Sigmoid colon (tissue), 7 donors: ENCODE measurements around the gene COL1A2. TPM values are rescaled to one million over a fixed set of nuclear protein-coding genes. Genes with fewer than 3 reads are reported as not detected.
A peak's percentile ranks its signal among the peaks of the same experiment; 100 is the strongest.

Source experiments
- DNase-seq: peaks from one replicate; pipeline ENCODE4 v3.0.0-alpha.2; 2019
- H3K27ac ChIP-seq, 4 donors: fragments of 200-600 bp; sonication (generic); one replicate each; pipeline ENCODE4 v1.5.1; 2016 to 2019; ENCODE audit warnings: mild to moderate bottlenecking in 1 of 4
- H3K27me3 ChIP-seq, 3 donors: fragments of 200-600 bp; sonication (generic); one replicate each; pipeline ENCODE4 v1.5.1; 2019; ENCODE audit warnings: mild to moderate bottlenecking in 1 of 3
- H3K36me3 ChIP-seq, 4 donors: fragments of 200-600 bp; sonication (generic); one replicate each; pipeline ENCODE4 v1.5.1; 2016 to 2019
- H3K4me1 ChIP-seq, 4 donors: fragments of 200-600 bp; sonication (generic); one replicate each; pipeline ENCODE4 v1.5.1; 2017 to 2019
- H3K4me3 ChIP-seq, 4 donors: fragments of 200-600 bp; sonication (generic); one replicate each; pipeline ENCODE4 v1.5.1; 2017 to 2019; ENCODE audit warnings: mild to moderate bottlenecking in 2 of 4, moderate library complexity in 1 of 4
- H3K9me3 ChIP-seq, 4 donors: fragments of 200-600 bp in 3 of 4; sonication (generic) in 3 of 4; one replicate each; pipeline versions ENCODE4 v1.5.1 to v1.6.1; 2013 to 2019
- CTCF ChIP-seq, 4 experiments: fragments of 450-650 bp in 3 of 4; fragments of 200-600 bp in 1 of 4; IDR thresholded peaks; one replicate each; pipeline ENCODE4 v1.5.1; 2016 to 2019; ENCODE audit warnings: antibody characterized with exemption in 4 of 4, mild to moderate bottlenecking in 3 of 4, moderate library complexity in 2 of 4
- EP300 ChIP-seq, 4 donors: sonication (generic); formaldehyde crosslinking; IDR thresholded peaks; one replicate each; pipeline ENCODE4 v1.6.1; 2017; ENCODE audit warnings: antibody characterized with exemption in 4 of 4
- POLR2A ChIP-seq, 2 donors: fragments of 450-650 bp; IDR thresholded peaks; one replicate each; pipeline ENCODE4 v1.6.1; 2016; ENCODE audit warnings: antibody characterized with exemption in 2 of 2, mild to moderate bottlenecking in 2 of 2, moderate library complexity in 2 of 2
- POLR2AphosphoS5 ChIP-seq, 4 donors: sonication (generic); formaldehyde crosslinking; IDR thresholded peaks; one replicate each; pipeline ENCODE4 v1.6.1; 2017; ENCODE audit warnings: antibody characterized with exemption in 4 of 4
- WGBS, 2 donors: extraction: QIAGEN DNeasy Blood & Tissue Kit; methylation state at CpG; one replicate each; pipeline ENCODE4 v1.1.7; 2013; 5-methylcytosine and 5-hydroxymethylcytosine counted together
- intact Hi-C: fragments of 100-400 bp; cut with DNase I; formaldehyde crosslinking; loops from one replicate; pipeline ENCODE4 v1.15.1; 2023
- polyA plus RNA-seq, 3 donors: library from polyadenylated mRNA; stranded (reverse); fragments of 200-250 nt; gene quantifications; one replicate each; pipeline ENCODE4 v1.2.3, GENCODE V29; 2013
- total RNA-seq, 4 donors: library from RNA; depleted of rRNA; stranded (reverse); fragments of >200 nt; gene quantifications; one replicate each; pipeline ENCODE4 v1.1.0, GENCODE V29; 2016
- donor health status: healthy with polysubstance abuse.
- donor health status: Bipolar disorder and iron deficiency.
- donor health status: healthy.

COL1A2 gene
- total and polyA plus RNA-seq, 7 donors, result 12.3 to 1,047 (median 104) TPM

DNA sequence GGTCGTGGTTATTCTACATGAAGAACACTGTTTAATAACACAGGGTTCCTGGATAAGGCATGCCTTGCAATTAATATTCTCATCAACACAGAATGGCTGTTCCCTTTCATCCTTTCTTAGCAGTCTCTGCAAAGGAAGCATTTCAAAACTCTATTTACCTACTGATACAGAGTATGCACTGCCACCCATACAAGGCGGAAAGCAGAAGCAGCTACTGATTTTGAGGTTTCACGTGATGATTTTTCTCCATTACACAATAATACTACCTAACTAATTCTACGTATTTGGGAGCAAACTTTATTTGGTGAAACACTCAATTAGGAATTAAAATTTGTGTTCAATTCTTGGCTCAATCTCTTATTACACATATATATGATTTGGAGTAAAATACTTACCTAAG, 43.0 kb upstream of the COL1A2 start:
- 64 to 73% methylated on average over 4 of the region's 4 CpGs for WGBS, 2 donors
- no peaks in the 10 kb centered on the region for H3K36me3 ChIP-seq
- TF ChIP-seq EP300 (IDR thresholded peaks at IDR 0.05) (no peak), CTCF (IDR thresholded peaks at IDR 0.05) (no peak), POLR2AphosphoS5 (IDR thresholded peaks at IDR 0.05) (no peak), POLR2A (IDR thresholded peaks at IDR 0.05) (no peak)
- intact Hi-C loops, result loop anchor here (5.0 kb wide), 1 partner anchor 49 kb away; no protein-coding TSS in a partner anchor
- H3K4me3 ChIP-seq, result no peak overlapping the region
- DNase-seq, result no peak
- peaks cover 0 to 30% (median 25%) of the 10 kb centered on the region in 4 donors for H3K4me1 ChIP-seq
- H3K27ac ChIP-seq, result no peak overlapping the region
- no peaks in the 10 kb centered on the region for H3K27me3 ChIP-seq
- H3K9me3 ChIP-seq, result no peaks in the 10 kb centered on the region

DNA sequence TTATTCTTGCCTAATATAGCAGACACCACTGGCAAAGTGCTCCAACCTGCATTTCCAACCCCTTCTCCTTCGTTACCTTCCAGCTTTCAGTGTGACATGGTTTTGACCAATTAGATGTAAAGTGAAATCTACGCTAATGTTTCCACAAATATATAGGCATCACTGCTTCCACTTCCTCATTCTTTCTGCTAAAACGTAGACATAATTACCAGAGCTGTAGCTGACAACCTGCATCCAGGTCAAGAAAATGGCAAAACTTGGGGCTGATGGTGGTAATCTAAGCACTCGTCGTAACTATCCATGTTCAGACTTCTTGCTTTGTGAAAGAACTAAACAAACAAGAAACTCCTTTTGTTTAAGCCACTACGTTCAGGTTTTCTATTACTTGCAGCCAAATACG, 41.8 kb upstream of the COL1A2 start:
- H3K4me3 ChIP-seq, result no peak overlapping the region
- no peaks in the 10 kb centered on the region for H3K36me3 ChIP-seq
- no peak overlapping the region for H3K27ac ChIP-seq
- TF ChIP-seq EP300 (IDR thresholded peaks at IDR 0.05), result no peak
- no peak for TF ChIP-seq CTCF (IDR thresholded peaks at IDR 0.05)
- no peak for TF ChIP-seq POLR2AphosphoS5 (IDR thresholded peaks at IDR 0.05)
- TF ChIP-seq POLR2A (IDR thresholded peaks at IDR 0.05), result no peak
- 47 to 65% methylated on average over 7 of the region's 7 CpGs for WGBS, 2 donors
- H3K4me1 ChIP-seq, result peaks cover 0 to 25% (median 20%) of the 10 kb centered on the region in 4 donors
- H3K9me3 ChIP-seq, result no peaks in the 10 kb centered on the region
- no peak for DNase-seq
- H3K27me3 ChIP-seq, result no peaks in the 10 kb centered on the region
- intact Hi-C loops, result loop anchor here (5.0 kb wide), 1 partner anchor 51 kb away; no protein-coding TSS in a partner anchor

DNA sequence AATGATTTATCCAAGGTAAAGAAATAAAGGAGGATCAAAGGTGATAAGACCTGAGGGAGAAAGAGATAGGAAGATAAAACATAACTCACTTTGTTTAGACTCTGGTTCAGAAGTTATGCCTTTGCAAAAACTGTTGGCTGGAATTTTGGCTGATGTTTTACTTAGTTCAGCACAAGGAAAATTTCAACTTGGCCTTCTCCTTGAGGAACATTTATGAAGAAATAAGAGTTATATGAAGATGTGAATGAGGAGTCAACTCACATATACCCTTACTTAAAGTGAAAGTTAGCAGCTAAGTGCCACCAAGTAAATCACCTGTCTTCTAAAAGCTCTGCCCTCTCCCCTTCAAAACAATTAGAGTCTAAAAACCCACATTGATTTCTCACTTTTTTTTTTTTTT, 39.7 kb upstream of the COL1A2 start:
- H3K27ac ChIP-seq, result peak overlapping the region; percentile 21 to 62 (median 42)
- H3K4me1 ChIP-seq, result peaks cover 0 to 16% (median 14%) of the 10 kb centered on the region in 4 donors
- no peak for DNase-seq
- H3K27me3 ChIP-seq, result no peaks in the 10 kb centered on the region
- no peaks in the 10 kb centered on the region for H3K36me3 ChIP-seq
- H3K4me3 ChIP-seq, result no peak overlapping the region
- intact Hi-C loops, result loop anchor here (5.0 kb wide), 1 partner anchor 53 kb away; no protein-coding TSS in a partner anchor
- TF ChIP-seq CTCF (IDR thresholded peaks at IDR 0.05), result no peak
- no peak for TF ChIP-seq EP300 (IDR thresholded peaks at IDR 0.05)
- no peak for TF ChIP-seq POLR2A (IDR thresholded peaks at IDR 0.05)
- TF ChIP-seq POLR2AphosphoS5 (IDR thresholded peaks at IDR 0.05), result no peak
- H3K9me3 ChIP-seq, result no peaks in the 10 kb centered on the region

DNA sequence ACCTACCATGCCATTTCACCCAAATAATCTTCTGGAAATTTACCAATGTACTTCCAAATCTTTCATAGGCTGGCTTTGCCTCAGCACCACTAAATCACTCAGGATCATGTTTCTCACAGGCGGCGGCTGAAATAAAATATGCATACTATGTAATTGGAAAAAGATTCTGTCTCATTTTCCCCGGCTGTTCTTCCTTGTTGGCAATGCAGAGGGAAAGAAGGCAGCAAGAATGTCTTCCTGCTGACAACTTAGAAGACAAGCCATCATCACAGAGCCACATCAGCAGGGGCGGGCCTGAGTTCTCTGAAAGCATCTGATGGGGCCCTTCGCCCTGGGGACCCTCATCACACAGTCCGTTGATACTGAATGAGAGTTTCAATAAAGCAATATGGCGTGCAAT, 39.2 kb upstream of the COL1A2 start:
- H3K9me3 ChIP-seq, result no peaks in the 10 kb centered on the region
- intact Hi-C loops, result no loop called here
- no peaks in the 10 kb centered on the region for H3K36me3 ChIP-seq
- peak overlapping the region; percentile 21 to 62 (median 42) for H3K27ac ChIP-seq
- peaks cover 0 to 16% (median 14%) of the 10 kb centered on the region in 4 donors for H3K4me1 ChIP-seq
- DNase-seq, result no peak
- no peaks in the 10 kb centered on the region for H3K27me3 ChIP-seq
- WGBS, 2 donors, result 76 to 79% methylated on average over 7 of the region's 7 CpGs
- no peak overlapping the region for H3K4me3 ChIP-seq
- TF ChIP-seq POLR2AphosphoS5 (IDR thresholded peaks at IDR 0.05) (no peak), EP300 (IDR thresholded peaks at IDR 0.05) (no peak), CTCF (IDR thresholded peaks at IDR 0.05) (no peak), POLR2A (IDR thresholded peaks at IDR 0.05) (no peak)

DNA sequence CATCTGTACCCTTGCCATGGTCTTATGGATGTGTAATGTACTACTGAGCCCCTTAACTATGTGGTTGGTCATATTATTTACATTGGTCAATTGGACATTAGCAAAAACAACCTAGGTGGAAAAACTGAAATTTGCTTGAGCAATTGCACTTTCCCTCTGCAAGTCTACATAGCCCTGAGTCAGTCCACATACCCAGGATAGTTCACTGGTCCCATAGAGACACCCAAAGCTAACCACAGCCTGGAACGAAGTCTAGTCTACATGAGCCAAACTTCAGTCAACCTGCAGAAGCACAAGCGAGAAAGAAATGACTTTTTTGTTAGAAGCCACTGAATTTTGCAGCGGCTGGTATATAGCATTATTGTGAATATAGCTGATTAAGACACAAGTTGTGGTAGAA, 37.6 kb upstream of the COL1A2 start:
- intact Hi-C loops, result no loop called here
- Histone ChIP-seq H3K27ac (no peak overlapping the region), H3K27me3 (no peaks in the 10 kb centered on the region), H3K9me3 (no peaks in the 10 kb centered on the region), H3K4me3 (no peak overlapping the region), H3K36me3 (no peaks in the 10 kb centered on the region), H3K4me1 (peaks cover 0 to 16% (median 14%) of the 10 kb centered on the region in 4 donors)
- WGBS, 2 donors, result 90 to 92% methylated on average over 3 of the region's 3 CpGs
- no peak for DNase-seq
- TF ChIP-seq EP300 (IDR thresholded peaks at IDR 0.05), result no peak
- no peak for TF ChIP-seq CTCF (IDR thresholded peaks at IDR 0.05)
- no peak for TF ChIP-seq POLR2AphosphoS5 (IDR thresholded peaks at IDR 0.05)
- TF ChIP-seq POLR2A (IDR thresholded peaks at IDR 0.05), result no peak
